Activated effector memory CD4-positive, alpha-beta T cell treated with anti-CD3 and anti-CD28 coated beads, Interleukin-2, amount 50 U/mL, for 16 hours (primary cell): ENCODE results near the gene GSTCD.
"Not testable (repeated sequence)": the region's sequence is repeated elsewhere in the genome, so short reads cannot be mapped to it uniquely, and the experiment has no call there.

Experiments used
- DNase-seq: peaks from one replicate; pipeline ENCODE4 v3.0.0-alpha.2; 2020

Gene GSTCD

DNA sequence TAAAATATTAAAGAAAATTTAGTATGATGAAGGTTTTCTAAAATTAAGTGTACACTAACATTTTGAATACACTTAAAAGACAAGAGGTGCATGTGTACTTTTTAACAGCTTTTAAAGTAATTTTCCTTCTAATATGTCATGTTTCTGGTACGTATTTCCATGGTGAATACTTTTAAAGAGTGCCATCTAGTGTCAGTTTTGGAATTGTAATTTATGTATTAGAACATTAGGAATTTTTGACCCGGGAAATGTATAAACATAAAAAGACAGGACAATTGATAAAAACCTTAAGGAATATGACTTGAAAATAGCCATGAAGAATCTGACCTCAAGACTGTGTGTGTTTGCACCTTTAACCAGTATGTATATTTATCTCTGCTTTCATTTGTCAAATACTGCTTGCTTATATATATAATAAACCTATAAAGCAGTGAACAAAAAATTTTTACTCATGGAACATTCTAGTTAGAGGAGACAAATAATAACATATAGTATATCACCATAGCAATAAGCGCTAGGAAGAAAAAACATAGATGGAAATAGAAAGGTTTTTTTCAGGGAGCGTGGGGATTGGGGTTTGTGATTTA lies 7.2 kb downstream of the GSTCD start:
- DNase-seq = no peak

DNA sequence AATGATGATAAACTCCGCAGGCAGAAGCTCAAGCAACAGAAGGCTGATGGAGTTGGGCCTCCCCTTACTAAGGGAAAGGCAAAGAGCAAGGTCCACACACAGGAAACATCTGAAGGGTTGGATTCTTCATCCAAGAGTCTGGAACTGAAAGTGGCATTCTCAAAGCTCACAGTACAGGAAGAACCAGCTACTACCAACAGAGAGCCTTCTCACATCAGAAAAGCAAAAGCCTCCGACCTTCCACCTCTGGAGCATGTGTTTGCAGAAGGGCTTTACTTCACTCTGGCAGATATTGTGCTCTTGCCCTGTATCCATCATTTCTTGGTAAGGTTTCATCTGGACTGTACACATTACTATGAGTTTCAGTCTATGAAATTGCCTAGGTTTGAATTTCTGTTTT lies 10.6 kb downstream of the GSTCD start:
- DNase-seq = no peak

DNA sequence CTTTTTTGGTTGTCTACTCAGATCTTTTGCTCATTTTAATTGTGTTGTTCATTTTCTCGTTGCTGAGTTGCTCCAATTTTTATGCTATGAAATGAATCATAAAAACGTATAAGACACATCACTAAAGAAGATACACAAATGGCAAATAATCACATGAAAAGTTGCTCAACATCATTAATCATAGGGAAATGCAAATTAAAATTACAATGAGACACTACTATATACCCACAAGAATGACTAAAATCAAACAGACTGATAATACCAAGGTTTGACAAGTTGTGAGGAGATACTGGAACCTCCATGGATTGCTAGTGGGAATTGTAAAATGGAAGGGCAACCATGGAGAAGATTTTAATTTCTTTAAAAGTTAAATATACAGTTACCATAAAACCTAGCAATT lies 17.0 kb downstream of the GSTCD start:
- no peak for DNase-seq

DNA sequence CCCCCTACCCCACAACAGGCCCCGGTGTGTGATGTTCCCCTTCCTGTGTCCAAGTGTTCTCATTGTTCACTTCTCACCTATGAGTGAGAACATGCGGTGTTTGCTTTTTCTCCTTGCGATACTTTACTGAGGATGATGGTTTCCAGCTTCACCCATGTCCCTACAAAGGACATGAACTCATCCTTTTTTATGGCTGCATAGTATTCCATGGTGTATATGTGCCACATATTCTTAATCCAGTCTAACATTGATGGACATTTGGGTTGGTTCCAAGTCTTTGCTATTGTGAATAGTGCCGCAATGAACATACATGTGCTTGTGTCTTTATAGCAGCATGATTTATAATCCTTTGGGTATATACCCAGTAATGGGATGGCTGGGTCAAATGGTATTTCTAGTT lies 21.3 kb downstream of the GSTCD start:
- DNase-seq = not testable (repeated sequence)

DNA sequence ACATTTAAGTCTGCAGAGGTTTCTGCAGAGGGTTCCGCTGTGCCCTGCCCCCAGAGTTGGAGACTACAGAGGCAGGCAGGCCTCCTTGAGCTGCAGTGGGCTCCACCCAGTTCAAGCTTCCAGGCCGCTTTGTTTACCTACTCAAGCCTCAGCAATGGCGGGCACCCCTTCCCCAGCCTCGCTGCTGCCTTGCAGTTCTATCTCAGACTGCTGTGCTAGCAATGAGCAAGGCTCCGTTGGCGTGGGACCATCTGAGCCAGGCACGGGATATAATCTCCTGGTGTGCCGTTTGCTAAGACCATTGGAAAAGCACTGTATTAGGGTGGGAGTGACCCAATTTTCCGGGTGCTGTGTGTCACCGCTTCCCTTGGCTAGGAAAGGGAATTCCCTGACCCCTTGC lies 26.6 kb downstream of the GSTCD start:
- DNase-seq = not testable (repeated sequence)

DNA sequence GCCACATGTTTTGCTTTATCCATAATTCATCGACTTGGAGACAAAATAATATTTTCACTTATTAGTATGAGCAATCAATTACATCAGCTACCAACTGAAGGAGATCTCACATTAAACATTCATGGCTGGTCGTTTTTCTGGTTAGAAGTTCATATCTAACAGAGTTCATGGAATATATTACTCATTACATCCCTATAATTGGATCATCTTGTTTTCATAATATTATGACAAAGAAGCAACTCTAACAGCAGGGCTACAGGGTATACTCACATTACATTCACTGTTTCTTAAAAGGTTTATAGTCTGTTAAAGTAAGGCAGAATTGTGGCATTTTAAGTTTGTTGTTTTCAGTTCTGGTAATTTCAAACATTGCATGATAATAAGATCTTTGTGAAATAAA lies 33.0 kb downstream of the GSTCD start:
- no peak for DNase-seq

DNA sequence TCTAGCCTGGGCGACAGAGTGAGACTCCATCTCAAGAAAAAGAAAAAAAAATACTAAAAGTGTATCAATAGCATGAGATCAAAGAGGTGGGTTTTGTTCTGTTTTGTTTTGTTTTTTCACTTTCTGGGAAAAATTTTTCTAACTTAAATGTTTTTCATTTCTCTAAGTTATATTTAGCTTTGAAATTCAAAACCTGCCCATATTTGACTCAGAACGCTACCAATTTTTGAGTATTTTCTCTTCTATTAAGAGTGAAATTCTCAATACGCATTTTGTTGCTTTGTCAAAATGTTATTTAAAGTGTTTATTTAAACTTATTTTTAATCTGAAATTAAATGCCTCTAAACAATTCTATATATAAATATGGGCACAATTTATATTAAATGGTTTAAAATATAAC lies 39.6 kb downstream of the GSTCD start:
- DNase-seq = no peak

DNA sequence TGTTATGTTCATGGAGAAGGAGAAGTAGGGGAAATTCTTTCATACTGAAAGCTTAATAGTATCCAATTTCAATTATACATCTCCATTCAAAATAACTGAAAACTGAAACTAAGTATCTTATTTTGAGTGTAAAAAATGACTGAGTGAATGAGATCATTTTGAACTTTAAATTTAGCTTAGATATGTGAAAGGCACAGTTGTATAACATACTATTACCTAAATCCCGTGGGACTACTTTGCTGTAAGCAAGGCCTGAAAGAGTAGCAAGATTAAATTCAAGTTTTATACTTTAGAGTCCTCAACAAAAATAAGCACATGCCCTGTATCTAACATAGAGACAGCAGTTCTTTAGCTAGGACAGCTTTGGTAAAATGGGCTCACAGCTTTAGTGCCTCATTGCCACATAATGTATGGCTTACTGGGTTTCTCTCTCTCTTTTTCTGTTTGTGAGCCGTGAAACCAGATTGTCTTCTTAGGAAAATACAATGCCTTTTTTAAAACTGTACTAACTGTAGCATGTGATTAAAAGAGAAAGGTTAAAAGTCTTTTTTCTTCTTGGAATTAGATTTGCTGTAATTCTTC lies 43.2 kb downstream of the GSTCD start:
- no peak for DNase-seq

DNA sequence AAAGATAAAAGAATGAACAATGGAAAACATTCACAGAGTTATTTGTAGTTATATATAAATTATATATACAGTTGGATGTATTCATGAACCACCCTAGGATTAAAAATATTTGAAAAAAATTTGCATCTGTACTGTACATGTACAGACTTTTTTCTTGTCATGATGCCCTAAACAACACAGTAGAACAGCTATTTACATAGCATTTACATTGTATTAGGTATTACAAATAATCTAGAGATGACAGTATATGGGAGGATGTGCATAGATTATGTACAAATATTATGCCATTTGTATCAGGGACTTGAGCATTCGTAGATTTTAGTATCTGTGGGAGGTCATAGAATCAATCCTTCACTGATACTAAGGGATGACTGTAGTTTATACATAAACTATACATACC lies 44.8 kb downstream of the GSTCD start:
- DNase-seq = no peak

DNA sequence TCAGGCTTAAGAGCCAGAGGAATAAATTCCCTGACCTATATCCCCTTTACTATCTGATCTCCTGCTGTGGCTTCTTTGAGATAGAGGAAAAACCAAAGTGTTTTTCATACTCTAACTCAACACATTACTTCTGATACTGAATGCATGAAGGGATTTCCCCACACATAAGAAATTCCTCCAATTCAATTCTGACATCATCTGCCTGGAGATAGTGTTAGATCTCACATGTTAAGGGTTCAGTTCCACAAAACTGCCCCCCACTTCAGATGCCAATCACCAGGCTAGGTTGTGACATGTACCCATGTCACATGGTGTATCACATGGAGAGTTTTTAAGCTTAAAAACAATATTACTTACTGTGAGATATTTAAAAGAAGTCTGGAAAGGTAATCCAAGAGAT lies 46.8 kb downstream of the GSTCD start:
- DNase-seq = no peak

DNA sequence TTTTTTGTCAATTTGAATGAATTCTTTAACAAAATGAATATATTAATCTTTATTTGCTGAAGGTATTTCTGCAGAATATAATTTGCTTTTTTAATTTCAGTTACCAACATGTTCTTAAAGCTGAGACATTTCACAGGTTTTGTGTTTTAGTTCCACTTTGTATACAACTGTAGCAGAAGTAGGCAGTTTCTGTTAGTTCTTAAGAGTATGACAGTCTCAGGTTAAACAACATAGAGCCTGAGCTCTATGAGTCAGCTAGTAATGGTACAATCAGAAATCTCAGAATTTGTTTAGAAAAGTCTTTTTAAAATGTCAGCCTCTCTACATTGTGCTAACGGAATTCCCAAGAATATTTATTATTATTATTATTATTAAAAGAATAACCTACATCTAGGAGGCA lies 50.4 kb downstream of the GSTCD start:
- no peak for DNase-seq

DNA sequence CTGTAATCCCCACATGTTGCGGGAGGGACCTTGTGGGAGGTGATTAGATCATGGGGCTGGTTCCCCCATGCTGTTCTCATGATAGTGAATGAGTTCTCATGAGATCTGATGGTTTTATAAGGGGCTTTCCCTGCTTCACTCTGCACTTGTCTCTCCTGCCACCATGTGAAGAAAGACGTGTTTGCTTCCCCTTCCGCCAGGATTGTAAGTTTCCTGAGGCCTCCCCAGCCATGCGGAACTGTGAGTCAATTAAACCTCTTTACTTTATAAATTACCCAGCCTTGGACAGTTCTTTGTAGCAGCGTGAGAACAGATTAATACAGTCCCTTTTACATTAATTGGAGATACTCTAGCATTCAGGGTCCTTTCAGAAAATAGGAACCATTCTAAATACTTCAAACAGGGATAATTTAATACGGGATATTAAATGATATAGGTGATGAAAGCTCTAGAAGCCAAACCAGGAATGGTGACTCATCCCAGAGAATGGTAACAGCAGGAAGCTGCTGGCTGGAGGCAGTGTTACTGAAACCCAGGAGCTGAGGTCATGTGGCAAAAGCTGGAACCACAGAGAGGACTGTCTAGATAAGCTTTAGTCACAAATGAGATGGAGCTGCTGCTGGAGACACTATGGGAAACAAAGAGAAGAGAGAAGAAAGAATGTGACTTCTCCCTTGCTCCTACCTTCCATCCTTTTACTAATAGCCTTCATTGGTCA lies 57.3 kb downstream of the GSTCD start:
- no peak for DNase-seq

DNA sequence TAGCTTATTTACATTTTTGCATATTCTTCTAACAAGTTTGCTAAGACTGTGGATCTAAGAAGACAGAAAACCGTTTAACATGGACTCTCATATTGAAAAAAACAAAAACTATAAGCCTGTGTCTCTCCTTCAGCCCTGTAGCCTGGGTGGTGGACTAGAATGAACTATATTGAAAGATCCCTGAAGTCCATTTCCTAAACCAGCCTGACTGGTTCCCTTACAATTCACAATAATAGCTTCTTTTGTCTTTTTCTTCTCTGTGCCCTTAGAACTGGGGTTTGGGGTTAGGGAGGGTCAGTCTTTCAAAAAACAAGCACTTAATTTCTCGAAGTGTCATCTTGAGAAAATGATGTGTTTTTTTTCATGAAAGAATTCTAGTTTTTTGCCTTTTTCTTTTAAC lies 59.0 kb downstream of the GSTCD start:
- DNase-seq = no peak

DNA sequence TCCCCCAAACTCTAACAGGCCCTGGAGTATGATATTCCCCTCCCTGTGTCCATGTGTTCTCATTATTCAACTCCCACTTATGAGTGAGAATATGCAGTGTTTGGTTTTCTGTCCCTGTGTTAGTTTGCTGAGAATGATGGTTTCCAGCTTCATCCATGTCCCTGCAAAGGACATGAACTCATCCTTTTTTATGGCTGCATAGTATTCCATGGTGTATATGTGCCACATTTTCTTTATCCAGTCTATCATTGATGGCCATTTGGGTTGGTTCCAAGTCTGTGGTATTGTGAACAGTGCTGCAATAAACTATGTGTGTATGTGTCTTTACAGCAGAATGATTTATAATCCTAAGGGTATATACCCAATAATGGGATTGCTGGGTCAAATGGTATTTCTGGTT lies 61.9 kb downstream of the GSTCD start:
- not testable (repeated sequence) for DNase-seq

DNA sequence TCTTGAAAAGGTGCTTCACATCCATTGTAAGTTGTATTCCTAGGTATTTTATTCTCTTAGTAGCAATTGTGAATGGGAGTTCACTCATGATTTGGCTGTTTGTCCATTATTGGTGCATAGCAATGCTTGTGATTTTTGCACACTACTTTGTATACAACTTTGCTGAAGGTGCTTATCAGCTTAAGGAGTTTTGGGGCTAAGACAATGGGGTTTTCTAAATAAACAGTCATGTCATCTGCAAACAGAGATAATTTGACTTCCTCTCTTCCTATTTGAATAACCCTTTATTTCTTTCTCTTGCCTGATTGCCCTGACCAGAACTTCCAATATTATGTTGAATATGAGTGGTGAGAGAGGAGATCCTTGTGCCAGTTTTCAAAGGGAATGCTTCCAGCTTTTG lies 63.5 kb downstream of the GSTCD start:
- DNase-seq = not testable (repeated sequence)

DNA sequence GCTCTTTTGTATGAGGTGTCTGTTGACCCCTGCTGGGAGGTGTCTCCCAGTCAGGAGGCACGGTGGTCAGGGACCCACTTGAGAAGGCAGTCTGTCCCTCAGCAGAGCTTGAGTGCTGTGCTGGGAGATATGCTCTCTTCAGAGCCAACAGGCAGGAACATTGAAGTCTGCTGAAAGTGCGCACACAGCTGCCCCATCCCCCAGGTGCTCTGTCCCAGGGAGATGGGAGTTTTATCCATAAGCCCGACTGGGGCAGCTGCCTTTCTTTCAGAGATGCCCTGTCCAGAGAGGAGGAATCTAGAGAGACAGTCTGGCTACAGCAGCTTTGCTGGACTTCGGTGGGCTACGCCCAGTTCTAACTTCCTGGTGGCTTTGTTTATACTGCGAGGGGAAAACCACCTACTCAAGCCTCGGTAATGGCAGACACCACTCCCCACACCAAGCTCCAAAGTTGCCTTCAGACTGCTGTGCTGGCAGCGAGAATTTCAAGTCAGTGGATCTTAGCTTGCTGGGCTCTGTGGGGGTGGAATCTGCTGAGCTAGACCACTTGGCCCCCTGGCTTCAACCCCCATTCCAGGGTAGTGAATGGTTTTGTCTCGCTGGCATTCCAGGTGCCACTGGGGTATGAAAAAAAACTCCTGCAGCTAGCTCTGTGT lies 67.3 kb downstream of the GSTCD start:
- not testable (repeated sequence) for DNase-seq

DNA sequence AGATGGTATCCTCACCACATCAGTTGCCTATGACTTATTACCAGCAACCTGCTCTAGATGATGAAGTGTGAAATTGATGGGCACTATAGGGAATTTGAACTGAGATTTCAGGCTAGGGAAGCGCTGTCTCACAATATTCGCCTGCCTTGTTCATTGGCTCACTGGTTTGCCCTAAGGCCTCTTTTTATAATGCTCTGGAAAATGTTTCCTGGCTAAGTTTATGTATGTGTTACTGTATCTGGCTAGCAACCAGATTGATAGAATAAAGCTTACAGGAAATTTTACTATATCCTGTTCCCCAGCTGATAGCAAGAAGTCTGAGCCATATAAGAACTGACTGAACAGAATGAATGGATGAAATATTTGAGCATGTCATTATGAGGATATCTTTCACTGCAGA lies 71.6 kb downstream of the GSTCD start:
- no peak for DNase-seq

DNA sequence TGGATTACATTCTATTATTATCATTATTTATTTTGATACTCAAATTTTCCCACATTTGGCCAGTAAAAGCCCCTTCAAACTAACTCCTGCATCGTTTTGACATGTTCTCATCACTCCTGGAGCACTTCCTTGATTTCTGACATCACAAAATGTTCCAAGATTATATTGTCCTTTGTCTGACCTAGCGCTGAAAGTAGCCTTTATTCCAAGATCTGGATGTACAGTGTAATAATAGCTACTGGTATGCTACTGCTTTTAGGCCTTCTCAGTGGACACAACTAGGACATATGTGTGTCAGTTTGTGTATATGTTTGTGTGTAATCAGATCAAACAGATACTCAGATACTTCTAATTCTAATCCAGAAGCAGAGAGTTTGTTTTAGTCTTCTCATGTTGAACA lies 76.2 kb downstream of the GSTCD start:
- DNase-seq = no peak

DNA sequence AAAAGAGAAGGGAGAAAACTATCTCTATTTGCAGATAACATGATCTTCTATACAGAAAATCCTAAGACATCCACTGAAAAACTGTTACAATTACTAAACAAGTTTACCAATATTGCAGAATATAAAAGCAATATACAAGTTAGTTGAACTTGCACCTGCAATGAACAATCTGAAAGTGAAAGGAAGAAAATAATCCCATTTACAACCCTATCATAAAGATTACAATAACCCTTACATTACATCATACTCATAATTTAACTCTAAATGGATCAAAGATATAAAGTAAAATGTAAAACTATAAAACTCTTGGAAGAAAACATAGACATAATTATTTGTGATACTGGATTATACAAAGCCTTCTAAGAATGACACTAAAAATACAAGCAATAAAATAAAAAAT lies 77.2 kb downstream of the GSTCD start:
- no peak for DNase-seq

DNA sequence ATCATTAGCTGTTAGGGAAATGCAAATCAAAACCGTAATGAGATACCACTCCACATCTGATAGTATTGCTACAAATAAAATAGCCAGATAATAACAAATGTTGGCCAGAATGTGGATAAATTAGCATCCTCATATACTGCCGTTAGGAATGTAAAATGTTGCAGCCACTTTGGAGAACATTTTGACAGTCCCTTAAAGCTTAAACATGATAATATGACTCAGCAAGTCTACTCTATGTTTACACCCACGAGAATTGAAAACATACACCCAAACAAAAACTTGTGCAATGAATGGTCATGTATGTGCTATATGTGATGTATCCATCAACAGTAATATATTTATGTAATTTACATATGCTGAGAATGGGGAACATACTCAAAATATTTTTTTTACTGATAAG lies 78.2 kb downstream of the GSTCD start:
- no peak for DNase-seq

DNA sequence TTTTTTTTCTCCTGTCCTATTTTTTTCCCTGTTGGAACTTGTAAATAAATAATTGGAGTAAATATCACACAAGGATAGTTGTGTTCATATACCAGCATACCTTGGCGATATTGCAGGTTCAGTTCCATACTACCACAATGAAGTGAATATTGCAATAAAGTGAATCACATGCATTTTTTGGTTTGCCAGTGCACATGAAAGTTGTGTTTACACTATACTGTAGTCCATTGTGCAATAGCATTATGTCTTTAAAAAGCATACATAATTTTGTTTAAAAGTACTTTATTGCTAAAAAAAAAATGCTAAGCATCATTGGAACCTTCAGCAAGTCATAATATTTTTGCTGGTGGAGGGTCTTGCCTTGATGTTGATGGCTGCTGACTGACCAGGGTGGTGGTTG lies 88.6 kb downstream of the GSTCD start:
- no peak for DNase-seq

DNA sequence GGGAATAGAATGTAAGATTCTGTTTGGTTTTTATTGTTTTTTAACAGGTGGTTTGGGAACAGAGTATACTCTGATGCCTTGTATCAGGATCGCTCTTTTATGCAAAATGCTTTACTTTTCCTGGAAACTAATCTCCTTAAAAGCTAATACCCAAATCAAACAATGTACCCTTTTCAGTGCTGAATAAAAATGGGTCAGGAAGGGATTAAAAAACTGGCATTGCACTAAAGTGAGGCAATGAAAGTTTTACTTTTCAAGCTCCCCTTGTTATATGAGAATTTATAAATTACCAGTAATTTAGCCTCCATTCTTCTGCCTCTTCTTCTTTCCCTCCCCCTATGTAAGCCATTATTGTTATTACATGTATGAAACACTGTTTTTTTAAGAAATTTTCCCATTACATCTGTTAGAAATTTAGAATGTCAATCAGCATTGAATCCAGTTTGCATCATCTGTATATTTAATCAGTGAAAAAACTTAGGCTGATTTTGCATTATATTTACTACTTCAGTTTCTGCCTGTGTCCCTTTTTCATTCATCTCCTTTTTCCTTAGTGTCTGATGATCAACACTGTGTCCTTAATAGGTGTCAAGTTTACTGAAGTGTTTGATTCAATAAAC lies 97.0 kb downstream of the GSTCD start:
- no peak for DNase-seq

DNA sequence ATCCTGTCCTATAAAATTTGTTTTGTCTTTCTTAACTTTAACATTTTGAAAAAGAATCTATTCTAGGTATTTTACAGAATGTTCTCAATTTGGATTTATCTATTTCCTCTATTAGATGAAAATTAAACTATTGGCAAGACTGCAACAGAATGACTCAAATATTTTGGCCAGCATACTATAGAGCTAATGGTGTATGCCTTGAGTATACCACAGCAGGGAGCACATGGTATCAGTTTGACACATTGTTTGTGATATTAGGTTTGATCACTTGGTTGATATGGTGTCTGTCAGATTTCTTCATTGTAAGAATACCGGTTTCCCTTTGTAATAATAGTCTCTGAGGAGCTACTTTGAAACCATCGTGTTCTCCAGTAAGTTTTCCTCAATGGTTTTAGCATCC lies 98.9 kb downstream of the GSTCD start:
- DNase-seq = no peak
